ENCODE data around the gene OR4Q2.
"Not testable (repeated sequence)": the region's sequence is repeated elsewhere in the genome, so short reads cannot be mapped to it uniquely, and the experiment has no call there.

OR4Q2 gene

GRCh38 chr14:20001863-20002262, at the start of gene OR4Q2:
Gene OR4Q2, plus strand, starts transcription at chr14:20002163.
- DNase-seq (ENCODE audit: low read depth), result no peak

DNA sequence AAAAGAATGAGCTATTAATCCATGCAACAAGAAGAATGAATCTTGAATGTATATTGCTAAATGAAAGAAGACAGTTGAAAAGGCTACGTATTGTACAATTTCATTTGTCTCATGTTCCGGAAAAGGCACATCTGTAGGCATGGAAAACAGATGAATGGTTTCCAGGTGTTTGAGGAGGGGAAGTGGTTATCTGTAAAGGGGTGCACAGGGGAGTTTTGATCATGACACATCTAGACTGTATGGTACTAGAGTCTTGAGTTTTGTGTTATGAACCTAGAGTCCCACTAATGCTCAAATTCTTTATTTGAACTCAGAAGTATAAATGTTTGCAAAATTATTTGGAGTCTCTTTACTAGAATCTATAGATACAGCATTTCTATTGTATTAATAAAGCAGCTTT, 32.2 kb upstream of the OR4Q2 start:
- H3K4me3 ChIP-seq (ENCODE audit: low read depth, low read length); DNase-seq (ENCODE audit: low read depth): not testable (repeated sequence)

More at GRCh38 chr14:20001863-20002262, at the start of gene OR4Q2:
- TF ChIP-seq, protein P1, sequence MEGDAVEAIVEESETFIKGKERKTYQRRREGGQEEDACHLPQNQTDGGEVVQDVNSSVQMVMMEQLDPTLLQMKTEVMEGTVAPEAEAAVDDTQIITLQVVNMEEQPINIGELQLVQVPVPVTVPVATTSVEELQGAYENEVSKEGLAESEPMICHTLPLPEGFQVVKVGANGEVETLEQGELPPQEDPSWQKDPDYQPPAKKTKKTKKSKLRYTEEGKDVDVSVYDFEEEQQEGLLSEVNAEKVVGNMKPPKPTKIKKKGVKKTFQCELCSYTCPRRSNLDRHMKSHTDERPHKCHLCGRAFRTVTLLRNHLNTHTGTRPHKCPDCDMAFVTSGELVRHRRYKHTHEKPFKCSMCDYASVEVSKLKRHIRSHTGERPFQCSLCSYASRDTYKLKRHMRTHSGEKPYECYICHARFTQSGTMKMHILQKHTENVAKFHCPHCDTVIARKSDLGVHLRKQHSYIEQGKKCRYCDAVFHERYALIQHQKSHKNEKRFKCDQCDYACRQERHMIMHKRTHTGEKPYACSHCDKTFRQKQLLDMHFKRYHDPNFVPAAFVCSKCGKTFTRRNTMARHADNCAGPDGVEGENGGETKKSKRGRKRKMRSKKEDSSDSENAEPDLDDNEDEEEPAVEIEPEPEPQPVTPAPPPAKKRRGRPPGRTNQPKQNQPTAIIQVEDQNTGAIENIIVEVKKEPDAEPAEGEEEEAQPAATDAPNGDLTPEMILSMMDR (IDR thresholded peaks at IDR 0.05; ENCODE audit: low read depth, low read length, missing control alignments), result no peak
- no peak within 1 kb of the TSS for H3K4me3 ChIP-seq (ENCODE audit: low read depth, low read length)

DNA sequence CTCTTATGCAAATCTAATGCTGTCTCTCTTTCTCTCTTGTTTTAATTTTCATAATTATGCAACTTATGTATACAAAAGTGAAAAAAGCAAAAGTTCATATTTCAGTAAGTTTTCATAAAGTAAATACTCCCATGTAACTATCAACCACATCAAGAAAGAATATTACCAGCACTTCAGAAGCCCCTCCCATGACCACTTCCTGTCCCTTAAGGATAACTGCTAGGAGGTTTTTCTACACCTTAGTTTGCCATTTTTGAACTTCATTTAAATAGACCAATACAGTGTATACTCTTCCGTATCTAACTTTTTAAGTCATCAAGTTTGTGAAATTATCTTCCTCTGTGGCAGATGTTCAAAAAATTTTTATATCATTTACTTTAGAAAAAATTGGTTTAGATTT, 27.1 kb upstream of the OR4Q2 start:
- TF ChIP-seq, protein P1 (IDR thresholded peaks at IDR 0.05; ENCODE audit: low read depth, low read length, missing control alignments), result no peak
- H3K4me3 ChIP-seq (ENCODE audit: low read depth, low read length), result no peak overlapping the region
- DNase-seq (ENCODE audit: low read depth), result no peak

DNA sequence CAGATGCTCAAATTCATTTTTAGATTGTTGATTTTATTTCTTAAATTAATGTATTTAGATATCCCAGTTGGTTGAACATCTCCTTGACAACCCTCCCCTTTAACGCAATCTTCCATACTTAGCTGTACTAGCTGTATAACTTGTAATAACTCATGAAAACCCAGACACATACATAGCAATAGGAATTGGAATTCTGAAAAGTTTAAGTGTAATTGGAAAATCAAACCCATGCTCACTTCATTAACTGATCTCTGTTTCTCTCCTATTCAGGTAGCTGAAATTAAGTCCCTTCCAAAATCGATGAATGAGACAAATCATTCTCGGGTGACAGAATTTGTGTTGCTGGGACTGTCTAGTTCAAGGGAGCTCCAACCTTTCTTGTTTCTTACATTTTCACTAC, 26.7 kb upstream of the OR4Q2 start, which contains the start of gene OR4K15:
Gene OR4K15 (plus strand): TSS at position 301 of the 400 bp plus-strand sequence. CDS start 0 bp downstream, at position 301.
- DNase-seq (ENCODE audit: low read depth), result no peak
- H3K4me3 ChIP-seq (ENCODE audit: low read depth, low read length), result no peak within 1 kb of the TSS
- TF ChIP-seq, protein P1 (IDR thresholded peaks at IDR 0.05; ENCODE audit: low read depth, low read length, missing control alignments), result no peak

DNA sequence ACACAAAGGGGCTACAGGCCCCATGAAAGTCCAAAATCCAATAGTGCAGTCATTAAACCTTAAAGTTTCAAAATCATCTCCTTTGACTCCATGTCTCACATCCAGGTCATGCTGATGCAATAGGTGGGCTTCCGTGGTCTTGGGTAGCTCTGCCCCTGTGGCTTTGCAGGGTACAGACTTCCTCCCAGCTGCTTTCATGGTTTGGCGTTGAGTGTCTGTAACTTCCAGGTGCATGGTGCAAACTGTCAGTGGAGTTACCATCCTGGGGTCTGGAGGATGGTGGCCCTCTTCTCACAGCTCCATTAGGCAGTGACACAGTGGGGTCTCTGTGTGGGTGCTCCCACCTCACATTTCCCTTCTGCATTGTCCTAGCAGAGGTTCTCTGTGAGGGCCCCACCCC, 8.5 kb upstream of the OR4Q2 start:
- DNase-seq (ENCODE audit: low read depth), result no peak
- H3K4me3 ChIP-seq (ENCODE audit: low read depth, low read length), result no peak overlapping the region

DNA sequence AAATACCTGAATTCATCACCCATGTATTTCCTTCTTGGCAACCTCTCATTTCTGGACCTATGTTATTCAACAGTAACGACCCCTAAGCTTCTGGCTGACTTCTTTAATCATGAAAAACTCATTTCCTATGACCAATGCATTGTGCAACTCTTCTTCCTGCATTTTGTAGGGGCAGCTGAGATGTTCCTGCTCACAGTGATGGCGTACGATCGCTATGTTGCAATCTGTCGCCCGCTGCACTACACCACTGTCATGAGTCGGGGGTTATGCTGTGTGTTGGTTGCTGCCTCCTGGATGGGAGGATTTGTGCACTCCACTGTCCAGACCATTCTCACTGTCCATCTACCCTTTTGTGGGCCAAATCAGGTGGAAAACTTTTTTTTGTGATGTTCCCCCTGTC, 356 bp downstream of the OR4Q2 start:
- TF ChIP-seq, protein P1 (IDR thresholded peaks at IDR 0.05; ENCODE audit: low read depth, low read length, missing control alignments), result no peak
- H3K4me3 ChIP-seq (ENCODE audit: low read depth, low read length), result no peak overlapping the region
- no peak for DNase-seq (ENCODE audit: low read depth)

More for the DNA sequence above, 8.5 kb upstream of the OR4Q2 start:
- TF ChIP-seq, protein P1 (IDR thresholded peaks at IDR 0.05; ENCODE audit: low read depth, low read length, missing control alignments), result no peak

DNA sequence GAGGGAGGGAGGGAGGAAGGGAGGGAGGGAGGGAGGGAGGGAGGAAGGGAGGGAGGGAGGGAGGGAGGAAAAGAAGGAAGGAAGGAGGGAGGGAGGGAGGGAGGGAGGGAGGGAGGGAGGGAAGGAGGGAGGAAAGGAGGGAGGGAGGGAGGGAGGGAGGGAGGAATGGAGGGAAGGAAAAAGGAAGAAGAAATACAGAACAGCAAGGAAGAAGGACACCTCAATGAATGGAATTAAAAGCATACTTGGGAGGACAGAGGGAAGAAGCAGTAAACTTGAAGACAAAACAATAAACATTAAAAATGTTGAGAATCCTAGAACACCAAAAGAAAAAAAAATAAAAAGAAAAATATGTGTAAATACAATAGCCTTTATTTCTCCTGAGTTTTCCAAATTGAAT, 6.2 kb downstream of the OR4Q2 start:
- H3K4me3 ChIP-seq (ENCODE audit: low read depth, low read length), result no peak overlapping the region
- no peak for DNase-seq (ENCODE audit: low read depth)
- TF ChIP-seq, protein P1 (IDR thresholded peaks at IDR 0.05; ENCODE audit: low read depth, low read length, missing control alignments), result no peak
